GM21360 (cell line): ENCODE measurements around the gene SIRPA.

Experiments
- ATAC-seq: cut with Tn5 transposase; IDR thresholded peaks from one replicate; pipeline ENCODE4 v1.9.1; 2021; ENCODE audit warnings: mild to moderate bottlenecking, moderate library complexity; ENCODE audit not compliant: unreplicated experiment

Gene SIRPA

GRCh38 chr20:1870323-1870722 is 24.9 kb upstream of the SIRPA start:
- no peak for ATAC-seq

- peak; percentile 51 for ATAC-seq
Measured at GRCh38 chr20:1870792-1871550, 24.2 kb upstream of the SIRPA start.

GRCh38 chr20:1871807-1872458 is 23.3 kb upstream of the SIRPA start:
- no peak for ATAC-seq

GRCh38 chr20:1872459-1873097 is 22.6 kb upstream of the SIRPA start:
- ATAC-seq = no peak

- no peak for ATAC-seq
Measured at GRCh38 chr20:1874450-1875182, 20.6 kb upstream of the SIRPA start.

- no peak for ATAC-seq
Measured at GRCh38 chr20:1875183-1875554, 20.0 kb upstream of the SIRPA start.

GRCh38 chr20:1875762-1876161 is 19.4 kb upstream of the SIRPA start:
- ATAC-seq = no peak

- no peak for ATAC-seq
Measured at GRCh38 chr20:1876217-1876921, 18.8 kb upstream of the SIRPA start.

GRCh38 chr20:1876975-1877608 is 18.1 kb upstream of the SIRPA start:
- no peak for ATAC-seq

GRCh38 chr20:1877609-1878200 is 17.5 kb upstream of the SIRPA start:
- ATAC-seq = no peak

- ATAC-seq = no peak
Measured at GRCh38 chr20:1879369-1879768, 15.8 kb upstream of the SIRPA start.

GRCh38 chr20:1879934-1880333 is 15.3 kb upstream of the SIRPA start:
- no peak for ATAC-seq

- ATAC-seq = no peak
Measured at GRCh38 chr20:1880529-1881239, 14.5 kb upstream of the SIRPA start.

- ATAC-seq = no peak
Measured at GRCh38 chr20:1881240-1881835, 13.9 kb upstream of the SIRPA start.

- ATAC-seq = no peak
Measured at GRCh38 chr20:1882026-1882425, 13.2 kb upstream of the SIRPA start.

GRCh38 chr20:1883986-1884385 is 11.2 kb upstream of the SIRPA start:
- no peak for ATAC-seq

GRCh38 chr20:1885254-1885653 is 10.0 kb upstream of the SIRPA start:
- no peak for ATAC-seq

GRCh38 chr20:1885940-1886693 is 9.1 kb upstream of the SIRPA start:
- ATAC-seq = no peak
